Glutamatergic neuron (in vitro differentiated cells): ENCODE results near the gene NHS. TPM values are rescaled to one million over a fixed set of nuclear protein-coding genes. Genes with fewer than 3 reads are reported as not detected.

Source experiments
- DNase-seq: peaks from one replicate; pipeline ENCODE4 v3.0.0; 2022
- H3K27ac Mint-ChIP-seq: one replicate; pipeline ENCODE4 v1.8.0; 2020; ENCODE audit warnings: mild to moderate bottlenecking, mixed read lengths, inconsistent platforms; ENCODE audit not compliant: unreplicated experiment
- H3K27me3 Mint-ChIP-seq: one replicate; pipeline ENCODE4 v1.8.0; 2020; ENCODE audit warnings: mild to moderate bottlenecking, moderate library complexity, mixed read lengths, inconsistent platforms; ENCODE audit not compliant: unreplicated experiment
- H3K36me3 Mint-ChIP-seq: one replicate; pipeline ENCODE4 v1.8.0; 2020; ENCODE audit warnings: mild to moderate bottlenecking, mixed read lengths, inconsistent platforms; ENCODE audit not compliant: unreplicated experiment
- H3K4me1 Mint-ChIP-seq: one replicate; pipeline ENCODE4 v1.8.0; 2020; ENCODE audit warnings: mild to moderate bottlenecking, low read depth, mixed read lengths, inconsistent platforms; ENCODE audit not compliant: unreplicated experiment
- H3K4me3 Mint-ChIP-seq: one replicate; pipeline ENCODE4 v1.8.0; 2020; ENCODE audit warnings: mild to moderate bottlenecking, mixed read lengths, inconsistent platforms; ENCODE audit not compliant: unreplicated experiment
- H3K9me3 Mint-ChIP-seq: one replicate; pipeline ENCODE4 v1.8.0; 2020; ENCODE audit warnings: mild to moderate bottlenecking, moderate library complexity, mixed read lengths, inconsistent platforms; ENCODE audit not compliant: unreplicated experiment
- total RNA-seq: library from RNA; stranded (reverse); fragmentation: NEBNext Ultra II Directional; extraction: Animal tissue kit (Norgen Biotek cat#: 25700); gene quantifications from one replicate; pipeline ENCODE4 v1.2.1, GENCODE V29; 2021; ENCODE audit not compliant: unreplicated experiment
- TF ChIP-seq, protein P1 (sequence below): fragments of 200-600 bp; sonication (generic); IDR thresholded peaks from one replicate; pipeline ENCODE4 v1.5.0; 2021; ENCODE audit not compliant: partially characterized antibody, unreplicated experiment

The NHS gene
- total RNA-seq, 1 donor from 2014 or later: 9.1 TPM

DNA sequence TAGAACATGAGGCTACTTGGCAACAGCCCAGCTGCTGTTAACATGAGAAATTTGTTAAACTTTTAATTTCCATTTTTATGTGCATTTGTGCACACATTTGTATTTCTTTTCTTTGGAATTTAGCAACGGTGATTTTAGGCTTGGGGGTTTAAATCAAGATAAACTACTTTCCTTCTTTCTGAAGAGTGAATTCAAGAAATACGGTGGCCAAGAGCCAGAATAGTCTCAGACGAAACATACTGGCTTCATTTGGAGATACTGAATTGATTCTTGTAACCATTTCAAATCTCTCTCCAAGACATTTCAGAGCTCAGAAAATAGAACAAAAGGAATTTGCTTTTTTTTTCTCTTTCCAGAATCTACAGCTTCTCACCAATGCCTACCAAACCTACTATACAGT is 228.2 kb downstream of the NHS start:
- Mint-ChIP-seq H3K9me3 (peaks cover 2% of the 10 kb centered on the region), H3K4me1 (no peaks in the 10 kb centered on the region), H3K36me3 (no peaks in the 10 kb centered on the region), H3K4me3 (no peak overlapping the region), H3K27ac (no peak overlapping the region), H3K27me3 (no peaks in the 10 kb centered on the region)
- DNase-seq: no peak
- TF ChIP-seq, protein P1, sequence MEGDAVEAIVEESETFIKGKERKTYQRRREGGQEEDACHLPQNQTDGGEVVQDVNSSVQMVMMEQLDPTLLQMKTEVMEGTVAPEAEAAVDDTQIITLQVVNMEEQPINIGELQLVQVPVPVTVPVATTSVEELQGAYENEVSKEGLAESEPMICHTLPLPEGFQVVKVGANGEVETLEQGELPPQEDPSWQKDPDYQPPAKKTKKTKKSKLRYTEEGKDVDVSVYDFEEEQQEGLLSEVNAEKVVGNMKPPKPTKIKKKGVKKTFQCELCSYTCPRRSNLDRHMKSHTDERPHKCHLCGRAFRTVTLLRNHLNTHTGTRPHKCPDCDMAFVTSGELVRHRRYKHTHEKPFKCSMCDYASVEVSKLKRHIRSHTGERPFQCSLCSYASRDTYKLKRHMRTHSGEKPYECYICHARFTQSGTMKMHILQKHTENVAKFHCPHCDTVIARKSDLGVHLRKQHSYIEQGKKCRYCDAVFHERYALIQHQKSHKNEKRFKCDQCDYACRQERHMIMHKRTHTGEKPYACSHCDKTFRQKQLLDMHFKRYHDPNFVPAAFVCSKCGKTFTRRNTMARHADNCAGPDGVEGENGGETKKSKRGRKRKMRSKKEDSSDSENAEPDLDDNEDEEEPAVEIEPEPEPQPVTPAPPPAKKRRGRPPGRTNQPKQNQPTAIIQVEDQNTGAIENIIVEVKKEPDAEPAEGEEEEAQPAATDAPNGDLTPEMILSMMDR: no peak

DNA sequence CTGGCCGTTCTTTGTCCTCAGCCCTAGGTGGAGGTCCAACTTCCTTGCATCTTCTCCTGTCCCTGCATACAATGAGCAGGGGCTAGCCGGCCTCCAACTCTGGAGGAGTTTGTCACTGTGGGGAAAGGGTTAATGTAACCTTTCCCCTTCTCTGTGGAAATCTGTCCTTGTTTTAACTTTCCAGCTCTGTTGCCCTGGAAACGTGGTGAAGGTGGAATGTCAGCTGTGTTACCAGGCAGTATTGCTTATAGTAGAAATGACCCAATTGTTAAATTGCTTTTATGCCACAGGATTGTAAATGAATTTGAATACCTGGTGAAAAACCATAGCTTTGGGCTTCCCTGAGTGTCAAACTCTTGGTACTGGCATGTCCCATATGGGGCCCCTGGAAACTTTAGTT is 230.7 kb downstream of the NHS start:
- Mint-ChIP-seq H3K4me1 (no peaks in the 10 kb centered on the region), H3K9me3 (no peaks in the 10 kb centered on the region), H3K27ac (no peak overlapping the region), H3K4me3 (no peak overlapping the region), H3K36me3 (no peaks in the 10 kb centered on the region), H3K27me3 (no peaks in the 10 kb centered on the region)
- TF ChIP-seq, protein P1: no peak
- no peak for DNase-seq

DNA sequence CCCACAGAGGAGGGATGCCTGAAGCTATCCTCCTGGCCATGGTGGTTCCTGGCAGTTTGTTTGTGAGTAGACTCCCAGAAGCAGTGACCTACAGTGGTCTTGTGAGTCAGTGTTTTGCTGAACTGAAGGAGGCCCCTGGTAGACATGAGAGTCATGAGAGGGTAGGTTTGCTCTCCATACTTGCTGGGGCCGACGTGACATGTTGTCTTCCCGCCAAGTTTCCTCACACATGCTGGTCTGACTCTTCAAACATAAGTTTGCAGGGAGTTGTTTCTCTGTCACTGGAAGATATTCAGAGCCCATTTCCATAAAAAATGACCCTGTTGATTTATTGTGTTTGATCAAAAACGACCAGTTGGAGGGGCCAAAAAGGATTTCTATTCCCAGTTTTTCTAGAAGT is 231.2 kb downstream of the NHS start:
- DNase-seq: no peak
- Mint-ChIP-seq H3K27ac (no peak overlapping the region), H3K4me1 (no peaks in the 10 kb centered on the region)

DNA sequence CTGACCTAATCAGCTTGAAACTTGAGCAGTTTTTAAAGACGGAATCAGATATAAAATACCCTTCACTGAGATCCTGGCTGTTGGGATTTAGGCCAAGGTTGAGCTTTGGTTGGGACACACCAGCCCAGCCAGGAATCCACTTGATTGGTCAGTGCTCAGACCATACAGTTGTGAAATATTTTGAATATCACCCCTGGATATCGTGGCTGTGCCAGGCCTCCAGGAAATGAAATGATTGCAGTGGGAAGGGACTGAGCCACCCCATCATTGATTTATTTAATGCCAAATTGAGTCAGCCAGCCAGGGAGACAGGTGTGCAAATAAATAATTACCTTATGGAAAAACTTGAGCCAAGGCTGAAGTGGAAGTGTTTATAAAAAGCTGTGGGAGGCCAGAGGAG is 233.9 kb downstream of the NHS start:
- Mint-ChIP-seq H3K27me3 (no peaks in the 10 kb centered on the region), H3K36me3 (no peaks in the 10 kb centered on the region), H3K4me1 (peaks cover 1% of the 10 kb centered on the region), H3K27ac (no peak overlapping the region), H3K4me3 (no peak overlapping the region), H3K9me3 (no peaks in the 10 kb centered on the region)
- no peak for DNase-seq
- TF ChIP-seq, protein P1: no peak

More for the DNA sequence above, 231.2 kb downstream of the NHS start:
- Mint-ChIP-seq H3K9me3 (no peaks in the 10 kb centered on the region), H3K36me3 (no peaks in the 10 kb centered on the region), H3K4me3 (no peak overlapping the region), H3K27me3 (no peaks in the 10 kb centered on the region)
- TF ChIP-seq, protein P1: no peak

DNA sequence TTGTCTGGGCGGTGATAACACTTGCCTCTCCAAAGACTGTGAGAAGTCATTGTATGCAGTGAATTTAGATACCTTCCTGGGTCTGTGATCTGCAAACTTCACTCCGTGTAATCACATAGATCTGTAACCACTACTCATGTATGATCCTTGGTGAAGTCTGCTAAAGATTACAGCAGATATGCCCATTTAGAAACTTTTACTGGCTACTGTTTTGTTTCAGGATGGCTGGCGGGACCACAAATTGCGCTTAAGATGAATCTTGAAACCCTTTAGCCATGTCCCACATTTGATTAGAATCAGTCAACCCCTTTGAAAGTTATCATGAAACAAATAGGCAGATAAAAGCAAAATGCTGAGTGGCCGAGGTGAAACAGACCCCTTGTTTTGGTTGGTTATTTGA is 235.8 kb downstream of the NHS start:
- H3K4me1 Mint-ChIP-seq: peaks cover 4% of the 10 kb centered on the region
- TF ChIP-seq, protein P1: no peak
- H3K27ac Mint-ChIP-seq: no peak overlapping the region
- no peaks in the 10 kb centered on the region for H3K36me3 Mint-ChIP-seq
- no peak for DNase-seq
- H3K27me3 Mint-ChIP-seq: no peaks in the 10 kb centered on the region
- H3K9me3 Mint-ChIP-seq: no peaks in the 10 kb centered on the region
- no peak overlapping the region for H3K4me3 Mint-ChIP-seq
